Neural cell (in vitro differentiated cells): ENCODE data around the gene FAM204A.

Source experiments
- CTCF ChIP-seq: fragments of 450-650 bp; IDR thresholded peaks from 2 replicates; pipeline ENCODE4 v1.5.1; 2014; ENCODE audit warnings: antibody characterized with exemption, mild to moderate bottlenecking, moderate library complexity; ENCODE audit not compliant: poor library complexity, severe bottlenecking
- EP300 ChIP-seq: fragments of 450-650 bp; conservative IDR thresholded peaks from 2 replicates; pipeline ENCODE4 v1.6.1; 2014; ENCODE audit warnings: antibody characterized with exemption, mild to moderate bottlenecking, moderate library complexity; ENCODE audit not compliant: poor library complexity, severe bottlenecking
- EZH2 ChIP-seq: fragments of 200-600, 300-800 bp; shearing (Covaris generic), sonication (generic); IDR thresholded peaks from 2 replicates; pipeline ENCODE4 v1.6.1; 2014; ENCODE audit warnings: antibody characterized with exemption, low read length, borderline replicate concordance, mild to moderate bottlenecking; ENCODE audit not compliant: insufficient read depth, poor library complexity, severe bottlenecking
- MXI1 ChIP-seq: fragments of 450-650 bp; conservative IDR thresholded peaks from 2 replicates; pipeline ENCODE4 v1.6.1; 2014; ENCODE audit warnings: antibody characterized with exemption, mild to moderate bottlenecking; ENCODE audit not compliant: poor library complexity, severe bottlenecking
- POLR2AphosphoS5 ChIP-seq: IDR thresholded peaks from 2 replicates; pipeline ENCODE4 v1.6.1; 2012
- RAD21 ChIP-seq: fragments of 450-650 bp; conservative IDR thresholded peaks from 2 replicates; pipeline ENCODE4 v1.6.1; 2014; ENCODE audit warnings: antibody characterized with exemption, mild to moderate bottlenecking, moderate library complexity
- REST ChIP-seq: IDR thresholded peaks from 2 replicates; pipeline ENCODE4 v1.6.1; 2012; ENCODE audit warnings: borderline replicate concordance
- SMC3 ChIP-seq: fragments of 450-650 bp; conservative IDR thresholded peaks from 2 replicates; pipeline ENCODE4 v1.6.1; 2014; ENCODE audit warnings: antibody characterized with exemption, mild to moderate bottlenecking, moderate library complexity; ENCODE audit not compliant: poor library complexity
- TAF1 ChIP-seq: IDR thresholded peaks from 2 replicates; pipeline ENCODE4 v1.6.1; 2012; ENCODE audit warnings: low read depth

- TF ChIP-seq REST (no peak), CTCF (no peak), POLR2AphosphoS5 (no peak), EZH2 (no peak), RAD21 (no peak), EP300 (no peak), TAF1 (no peak), SMC3 (no peak), MXI1 (no peak)
Observed at GRCh38 chr10:118277871-118278270, 64.3 kb downstream of the FAM204A start.
